Activated B cell treated with CpG ODN at 0.5 μM for 24 hours (primary cell): Measurements from ENCODE around the gene CSNK1G1. TPM values are rescaled to one million over a fixed set of nuclear protein-coding genes. Genes with fewer than 3 reads are reported as not detected.

Experiments used
- ATAC-seq: fragments of 200-7000 bp; cut with Tn5 transposase; one replicate; pipeline ENCODE4 v1.10.0; 2021; ENCODE audit warnings: low read depth, mild to moderate bottlenecking, moderate library complexity
- CTCF ChIA-PET: fragments of 350-600 bp; sonication (Branson Sonifier 250); formaldehyde crosslinking; loops from one replicate; lab custom pipeline; 2021; ENCODE audit warnings: antibody characterized with exemption; lab: Charles Lee
- POLR2A ChIA-PET: fragments of 350-600 bp; sonication (Branson Sonifier 250); formaldehyde crosslinking; loops from one replicate; lab custom pipeline; 2021; ENCODE audit warnings: antibody characterized with exemption; lab: Charles Lee
- DNase-seq: peaks from one replicate; pipeline ENCODE4 v3.0.0; 2022
- H3K27ac Mint-ChIP-seq: one replicate; pipeline ENCODE4 v1.8.0; 2020; ENCODE audit warnings: mixed read lengths
- H3K27me3 Mint-ChIP-seq: one replicate; pipeline ENCODE4 v1.8.0; 2021; ENCODE audit warnings: mixed read lengths
- H3K36me3 Mint-ChIP-seq: one replicate; pipeline ENCODE4 v1.8.0; 2021; ENCODE audit warnings: low read depth, mixed read lengths
- H3K4me1 Mint-ChIP-seq: one replicate; pipeline ENCODE4 v1.8.0; 2021; ENCODE audit warnings: mixed read lengths
- H3K4me3 Mint-ChIP-seq: one replicate; pipeline ENCODE4 v1.8.0; 2020; ENCODE audit warnings: mild to moderate bottlenecking, mixed read lengths
- H3K9me3 Mint-ChIP-seq: one replicate; pipeline ENCODE4 v1.8.0; 2020; ENCODE audit warnings: mixed read lengths
- intact Hi-C: fragments of 100-400 bp; cut with micrococcal nuclease; formaldehyde crosslinking; loops from one replicate; pipeline ENCODE4 v1.15.1; 2024
- total RNA-seq: library from RNA; stranded (reverse); gene quantifications from 2 replicates; pipeline ENCODE4 v1.2.3, GENCODE V29; 2022
- TF ChIP-seq, protein P1 (sequence below): fragments of 200-600 bp; IDR thresholded peaks from one replicate; pipeline ENCODE4 v1.8.0; 2022; ENCODE audit warnings: antibody characterized with exemption, mild to moderate bottlenecking

Gene CSNK1G1
- total RNA-seq, 1 donor from 2014 or later, result 26.6 TPM

- TF ChIP-seq, protein P1, sequence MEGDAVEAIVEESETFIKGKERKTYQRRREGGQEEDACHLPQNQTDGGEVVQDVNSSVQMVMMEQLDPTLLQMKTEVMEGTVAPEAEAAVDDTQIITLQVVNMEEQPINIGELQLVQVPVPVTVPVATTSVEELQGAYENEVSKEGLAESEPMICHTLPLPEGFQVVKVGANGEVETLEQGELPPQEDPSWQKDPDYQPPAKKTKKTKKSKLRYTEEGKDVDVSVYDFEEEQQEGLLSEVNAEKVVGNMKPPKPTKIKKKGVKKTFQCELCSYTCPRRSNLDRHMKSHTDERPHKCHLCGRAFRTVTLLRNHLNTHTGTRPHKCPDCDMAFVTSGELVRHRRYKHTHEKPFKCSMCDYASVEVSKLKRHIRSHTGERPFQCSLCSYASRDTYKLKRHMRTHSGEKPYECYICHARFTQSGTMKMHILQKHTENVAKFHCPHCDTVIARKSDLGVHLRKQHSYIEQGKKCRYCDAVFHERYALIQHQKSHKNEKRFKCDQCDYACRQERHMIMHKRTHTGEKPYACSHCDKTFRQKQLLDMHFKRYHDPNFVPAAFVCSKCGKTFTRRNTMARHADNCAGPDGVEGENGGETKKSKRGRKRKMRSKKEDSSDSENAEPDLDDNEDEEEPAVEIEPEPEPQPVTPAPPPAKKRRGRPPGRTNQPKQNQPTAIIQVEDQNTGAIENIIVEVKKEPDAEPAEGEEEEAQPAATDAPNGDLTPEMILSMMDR, result no peak
- Mint-ChIP-seq H3K27ac (no peak overlapping the region), H3K9me3 (no peaks in the 10 kb centered on the region), H3K36me3 (peaks cover 21% of the 10 kb centered on the region), H3K4me3 (no peak overlapping the region), H3K27me3 (no peaks in the 10 kb centered on the region), H3K4me1 (peaks cover 5% of the 10 kb centered on the region)
- intact Hi-C loops, result no loop called here
- ATAC-seq, result no peak
- CTCF ChIA-PET, result no interaction called here
- POLR2A ChIA-PET, result no interaction called here
- DNase-seq, result no peak
Observed at GRCh38 chr15:64256051-64256450, 99.9 kb downstream of the CSNK1G1 start.

DNA sequence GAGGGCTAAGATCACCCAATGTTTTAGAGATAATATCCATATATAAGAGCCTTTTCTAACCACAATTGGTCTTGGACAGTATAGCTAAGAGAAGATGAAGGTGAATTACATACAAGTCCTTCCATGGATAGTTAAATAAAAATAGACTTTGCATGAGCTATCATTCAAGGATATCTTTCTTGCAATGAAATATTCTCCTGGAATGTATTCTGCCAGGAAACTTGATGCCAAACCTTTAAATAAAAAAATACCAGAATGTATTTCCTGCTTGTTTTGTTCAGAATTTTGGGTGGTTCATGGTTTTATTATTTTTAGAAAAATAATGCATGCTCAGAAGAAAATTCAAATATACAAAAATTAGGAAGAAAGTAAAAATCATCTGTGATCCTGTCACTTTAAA, 104.3 kb downstream of the CSNK1G1 start:
- no peak for DNase-seq
- ChIA-PET CTCF (no interaction called here), POLR2A (no interaction called here)
- peaks cover 11% of the 10 kb centered on the region for H3K4me1 Mint-ChIP-seq
- no peaks in the 10 kb centered on the region for H3K9me3 Mint-ChIP-seq
- H3K27me3 Mint-ChIP-seq, result no peaks in the 10 kb centered on the region
- H3K27ac Mint-ChIP-seq, result no peak overlapping the region
- H3K36me3 Mint-ChIP-seq, result peaks cover 31% of the 10 kb centered on the region
- intact Hi-C loops, result no loop called here
- no peak for ATAC-seq
- H3K4me3 Mint-ChIP-seq, result no peak overlapping the region
- TF ChIP-seq, protein P1, result no peak

DNA sequence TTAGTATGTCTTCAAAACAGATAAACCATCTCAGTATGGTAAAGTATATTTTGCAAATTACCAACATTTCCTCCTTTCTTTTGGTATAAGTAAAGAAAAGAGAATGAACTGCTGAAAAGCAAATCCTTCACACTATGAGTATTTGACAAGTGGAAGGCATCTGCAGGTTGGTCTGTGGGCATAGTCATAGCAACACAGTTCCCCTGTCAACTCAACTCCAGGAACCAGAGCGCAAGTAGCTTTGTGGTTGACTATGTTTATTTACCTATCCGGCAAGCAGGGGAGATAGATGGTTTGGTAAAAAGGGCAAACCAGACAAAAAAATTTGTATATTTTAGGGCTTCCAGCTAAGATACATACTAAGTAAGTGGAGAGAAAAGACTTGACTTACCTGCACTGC, 104.9 kb downstream of the CSNK1G1 start:
- ChIA-PET POLR2A (no interaction called here), CTCF (no interaction called here)
- DNase-seq, result no peak
- peaks cover 29% of the 10 kb centered on the region for H3K36me3 Mint-ChIP-seq
- no peak overlapping the region for H3K4me3 Mint-ChIP-seq
- H3K4me1 Mint-ChIP-seq, result peaks cover 9% of the 10 kb centered on the region
- no peak overlapping the region for H3K27ac Mint-ChIP-seq
- TF ChIP-seq, protein P1, result no peak
- intact Hi-C loops, result no loop called here
- H3K9me3 Mint-ChIP-seq, result no peaks in the 10 kb centered on the region
- H3K27me3 Mint-ChIP-seq, result no peaks in the 10 kb centered on the region
- no peak for ATAC-seq

DNA sequence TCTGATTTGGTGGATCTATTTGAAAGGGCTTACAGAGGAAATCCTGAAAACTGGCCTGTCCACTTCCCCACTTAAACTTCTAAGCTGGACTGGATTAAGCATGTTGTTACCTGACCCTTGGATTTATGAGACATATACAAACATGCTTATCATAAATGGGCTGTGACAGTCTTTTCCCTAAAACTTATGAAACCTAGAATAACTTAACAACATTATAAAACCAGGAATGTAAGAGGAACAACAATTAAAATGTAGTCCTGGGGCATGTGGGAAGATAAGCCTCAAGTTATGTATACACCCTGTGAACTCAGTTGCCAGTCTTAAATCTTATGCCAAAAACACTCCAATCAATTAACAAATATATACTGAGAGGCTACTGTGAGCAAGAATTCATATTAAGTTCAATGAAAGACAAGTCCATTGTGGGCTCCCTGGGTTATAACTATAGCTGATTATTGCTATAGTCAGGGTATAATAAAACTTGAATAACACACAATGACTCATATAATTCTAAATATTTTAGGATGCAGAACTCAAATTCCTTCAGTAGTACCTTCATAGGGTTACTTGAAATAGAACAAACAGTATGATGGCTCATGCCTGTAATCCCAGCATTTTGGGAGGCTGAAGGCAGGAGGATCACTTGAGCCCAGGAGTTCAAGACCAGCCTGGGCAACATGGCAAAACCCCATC, 105.9 kb downstream of the CSNK1G1 start:
- no peak for ATAC-seq
- POLR2A ChIA-PET, result interaction anchor here (0.6 kb wide), 1 partner anchor 460 kb away, joined by 7 read pairs; no protein-coding TSS in a partner anchor
- Mint-ChIP-seq H3K27me3 (no peaks in the 10 kb centered on the region), H3K36me3 (peaks cover 31% of the 10 kb centered on the region), H3K4me3 (no peak overlapping the region), H3K9me3 (no peaks in the 10 kb centered on the region), H3K4me1 (peaks cover 8% of the 10 kb centered on the region), H3K27ac (no peak overlapping the region)
- TF ChIP-seq, protein P1, result no peak
- CTCF ChIA-PET, result no interaction called here
- no peak for DNase-seq
- intact Hi-C loops, result no loop called here

- H3K9me3 Mint-ChIP-seq, result no peaks in the 10 kb centered on the region
- no peak for DNase-seq
- intact Hi-C loops, result no loop called here
- ChIA-PET CTCF (no interaction called here), POLR2A (no interaction called here)
- H3K4me3 Mint-ChIP-seq, result no peak overlapping the region
- TF ChIP-seq, protein P1, result no peak
- H3K4me1 Mint-ChIP-seq, result peaks cover 14% of the 10 kb centered on the region
- H3K27me3 Mint-ChIP-seq, result no peaks in the 10 kb centered on the region
- no peak overlapping the region for H3K27ac Mint-ChIP-seq
- peaks cover 35% of the 10 kb centered on the region for H3K36me3 Mint-ChIP-seq
- ATAC-seq, result no peak
Observed at GRCh38 chr15:64249406-64249805, 106.6 kb downstream of the CSNK1G1 start.
